Measurements from ENCODE around the gene MCF2L.
"Not testable (repeated sequence)": the region's sequence is repeated elsewhere in the genome, so short reads cannot be mapped to it uniquely, and the experiment has no call there.

MCF2L gene

DNA sequence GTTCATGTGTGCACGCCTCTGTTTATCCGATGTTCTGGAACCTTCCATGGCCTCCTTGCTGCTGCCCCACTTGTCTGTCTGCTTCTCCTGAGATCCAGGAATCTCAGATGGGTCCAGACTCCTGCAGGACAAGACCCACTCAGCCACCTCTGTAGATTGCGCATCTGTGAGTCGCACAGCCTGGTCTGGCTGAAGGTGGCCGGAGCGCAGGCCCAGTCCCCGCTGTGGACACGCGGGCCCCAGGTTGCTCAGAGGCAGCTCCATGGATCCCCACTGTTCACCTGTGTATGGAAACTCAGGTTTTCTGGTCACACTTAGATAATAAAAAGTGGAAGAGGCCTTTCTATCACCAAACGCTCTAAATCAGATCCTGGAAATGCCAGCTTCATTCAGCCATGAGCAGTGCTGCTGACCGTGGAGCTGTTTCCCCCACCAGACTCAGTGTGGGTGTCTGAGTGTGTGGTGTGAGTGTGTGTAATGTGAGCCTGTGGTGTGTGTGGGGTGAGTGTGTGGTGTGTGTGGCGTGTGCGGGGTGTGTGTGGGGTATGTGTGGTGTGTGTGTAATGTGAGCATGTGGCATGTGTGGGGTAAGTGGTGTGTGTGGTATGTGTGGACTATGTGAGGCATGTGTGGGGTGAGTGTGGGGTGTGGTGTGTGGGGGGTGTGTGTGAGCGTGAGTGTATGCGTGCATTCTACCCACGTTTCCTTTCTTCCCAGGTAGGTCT, 59.5 kb downstream of the MCF2L start:
- H3K4ac ChIP-seq (ENCODE audit: low read depth in 1 of 2, low read length in 2 of 2) = no peak overlapping the region
- no peaks in the 10 kb centered on the region for H3K9me3 ChIP-seq (ENCODE audit: control insufficient read depth, low read length)
- H3K27ac ChIP-seq (ENCODE audit: low read length, poor library complexity, severe bottlenecking) = no peak overlapping the region
- no peak overlapping the region for H2BK5ac ChIP-seq (ENCODE audit: low read depth, low read length, poor library complexity, severe bottlenecking)
- H3K18ac ChIP-seq (ENCODE audit: low read depth in 1 of 2, low read length in 2 of 2) = no peak overlapping the region
- no peak overlapping the region for H2BK15ac ChIP-seq (ENCODE audit: low read depth, poor library complexity, severe bottlenecking)
- H2AFZ ChIP-seq (ENCODE audit: low read depth, low read length) = no peak overlapping the region
- H3K36me3 ChIP-seq (ENCODE audit: control insufficient read depth in 1 of 2, insufficient read depth in 2 of 2, low read depth in 1 of 2, low read length in 2 of 2) = no peaks in the 10 kb centered on the region
- no peak overlapping the region for H3K23ac ChIP-seq (ENCODE audit: low read length in 2 of 2)
- H3K79me1 ChIP-seq (replicated peaks; ENCODE audit: low read length, poor library complexity, severe bottlenecking) = no peaks in the 10 kb centered on the region
- peaks cover 28 to 71% of the 10 kb centered on the region in 2 experiments for H3K27me3 ChIP-seq (ENCODE audit: control insufficient read depth in 1 of 2, insufficient read depth in 1 of 2, low read length in 2 of 2)
- peak overlapping the region in 1 of 2 experiments; percentile 24 for H3K4me3 ChIP-seq (ENCODE audit: insufficient read depth in 1 of 2, low read depth in 1 of 2, low read length in 2 of 2)
- no peak overlapping the region for H3K9ac ChIP-seq (ENCODE audit: low read length)
- peak overlapping the region; percentile 23 for H4K8ac ChIP-seq (ENCODE audit: low read length)
- no peak overlapping the region for H2AK5ac ChIP-seq (ENCODE audit: low read length, severe bottlenecking)
- H2BK12ac ChIP-seq (ENCODE audit: low read length in 2 of 2) = no peak overlapping the region
- H3K4me1 ChIP-seq (ENCODE audit: control insufficient read depth, insufficient read depth, low read depth, low read length) = peaks cover 4% of the 10 kb centered on the region
- H3K14ac ChIP-seq (ENCODE audit: low read length in 2 of 2) = no peak overlapping the region
- H2BK120ac ChIP-seq (ENCODE audit: low read depth, low read length) = no peak overlapping the region
- H3K4me2 ChIP-seq (ENCODE audit: low read length, poor library complexity, severe bottlenecking) = no peak overlapping the region
- 90% methylated on average over 14 of the region's 16 CpGs for WGBS
- no peak for DNase-seq
- H4K91ac ChIP-seq (ENCODE audit: low read length) = peak overlapping the region; percentile 65

DNA sequence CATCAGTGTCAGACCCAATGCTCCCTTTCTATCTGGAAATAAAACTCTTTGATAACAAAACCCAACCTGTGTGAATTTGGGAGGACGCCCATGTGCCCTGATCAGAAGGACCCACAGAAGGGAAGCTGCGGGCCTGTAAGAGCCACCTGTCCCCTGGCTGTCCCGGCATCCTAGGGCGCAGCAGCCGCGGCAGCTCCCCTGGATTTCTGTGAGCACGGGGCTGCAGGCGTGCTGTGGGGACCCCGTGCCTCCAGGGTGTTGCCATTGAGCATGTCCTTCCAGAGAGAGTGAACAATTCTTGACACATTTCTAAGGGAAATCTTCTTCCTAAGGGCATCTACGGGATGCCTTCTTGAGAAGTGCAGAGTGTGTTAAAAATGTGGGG, 60.0 kb downstream of the MCF2L start:
- no peak overlapping the region for H3K9ac ChIP-seq (ENCODE audit: low read length)
- no peak overlapping the region for H2BK120ac ChIP-seq (ENCODE audit: low read depth, low read length)
- no peak overlapping the region for H2AK5ac ChIP-seq (ENCODE audit: low read length, severe bottlenecking)
- no peak overlapping the region for H3K23ac ChIP-seq (ENCODE audit: low read length in 2 of 2)
- H4K91ac ChIP-seq (ENCODE audit: low read length) = no peak overlapping the region
- no peak overlapping the region for H2BK12ac ChIP-seq (ENCODE audit: low read length in 2 of 2)
- H2AFZ ChIP-seq (ENCODE audit: low read depth, low read length) = no peak overlapping the region
- no peak overlapping the region for H3K27ac ChIP-seq (ENCODE audit: low read length, poor library complexity, severe bottlenecking)
- no peak overlapping the region for H3K14ac ChIP-seq (ENCODE audit: low read length in 2 of 2)
- H3K9me3 ChIP-seq (ENCODE audit: control insufficient read depth, low read length) = no peaks in the 10 kb centered on the region
- H2BK15ac ChIP-seq (ENCODE audit: low read depth, poor library complexity, severe bottlenecking) = no peak overlapping the region
- H3K4me3 ChIP-seq (ENCODE audit: insufficient read depth in 1 of 2, low read depth in 1 of 2, low read length in 2 of 2) = no peak overlapping the region
- no peak overlapping the region for H3K4ac ChIP-seq (ENCODE audit: low read depth in 1 of 2, low read length in 2 of 2)
- H3K18ac ChIP-seq (ENCODE audit: low read depth in 1 of 2, low read length in 2 of 2) = no peak overlapping the region
- DNase-seq = no peak
- no peak overlapping the region for H3K4me2 ChIP-seq (ENCODE audit: low read length, poor library complexity, severe bottlenecking)
- H3K27me3 ChIP-seq (ENCODE audit: control insufficient read depth in 1 of 2, insufficient read depth in 1 of 2, low read length in 2 of 2) = peaks cover 23 to 65% of the 10 kb centered on the region in 2 experiments
- H3K4me1 ChIP-seq (ENCODE audit: control insufficient read depth, insufficient read depth, low read depth, low read length) = peaks cover 4% of the 10 kb centered on the region
- WGBS = 78% methylated on average over 9 of the region's 10 CpGs
- H2BK5ac ChIP-seq (ENCODE audit: low read depth, low read length, poor library complexity, severe bottlenecking) = no peak overlapping the region
- H3K79me1 ChIP-seq (replicated peaks; ENCODE audit: low read length, poor library complexity, severe bottlenecking) = no peaks in the 10 kb centered on the region
- H3K36me3 ChIP-seq (ENCODE audit: control insufficient read depth in 1 of 2, insufficient read depth in 2 of 2, low read depth in 1 of 2, low read length in 2 of 2) = no peaks in the 10 kb centered on the region
- no peak overlapping the region for H4K8ac ChIP-seq (ENCODE audit: low read length)

DNA sequence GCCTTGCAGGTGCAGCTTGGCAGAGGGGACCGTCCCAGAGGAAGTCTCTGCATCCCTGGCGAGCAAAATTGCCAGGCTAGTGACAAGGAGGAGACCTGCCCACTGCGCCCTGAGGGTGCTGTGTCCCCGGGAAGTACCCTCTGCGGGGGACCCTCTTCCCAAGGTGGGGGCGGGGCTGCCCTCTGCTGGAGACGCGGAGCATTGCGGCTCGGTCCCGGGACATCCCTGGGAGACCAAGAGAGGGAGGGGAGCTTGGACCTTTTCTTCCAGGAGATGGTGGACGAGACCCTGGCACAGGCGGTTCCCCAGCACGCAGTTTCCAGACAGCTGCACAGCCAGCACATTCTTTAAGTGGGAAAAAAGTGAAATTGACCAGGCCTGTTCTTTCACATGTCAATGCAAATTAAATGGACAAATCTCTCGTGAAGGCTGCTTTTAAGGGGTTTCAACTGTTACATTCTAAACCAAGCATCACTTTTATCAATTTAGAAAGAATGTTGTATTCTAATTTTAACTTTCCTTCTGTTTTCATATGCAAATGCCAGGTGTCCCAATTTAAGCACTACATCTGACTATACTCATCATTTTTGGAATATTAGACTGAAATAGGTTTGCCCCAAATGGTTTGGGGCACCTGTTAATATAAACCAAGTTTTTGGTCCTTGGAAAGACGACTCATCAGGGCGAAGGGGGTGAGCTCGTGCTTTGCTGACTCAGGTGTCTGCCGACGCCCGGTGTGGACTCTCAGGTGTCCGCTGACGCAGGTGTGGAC, 60.7 kb downstream of the MCF2L start:
- no peak overlapping the region for H4K91ac ChIP-seq (ENCODE audit: low read length)
- no peaks in the 10 kb centered on the region for H3K79me1 ChIP-seq (replicated peaks; ENCODE audit: low read length, poor library complexity, severe bottlenecking)
- H4K8ac ChIP-seq (ENCODE audit: low read length) = no peak overlapping the region
- H2AFZ ChIP-seq (ENCODE audit: low read depth, low read length) = no peak overlapping the region
- peak; percentile 8 for DNase-seq
- H3K9me3 ChIP-seq (ENCODE audit: control insufficient read depth, low read length) = no peaks in the 10 kb centered on the region
- no peak overlapping the region for H3K4me3 ChIP-seq (ENCODE audit: insufficient read depth in 1 of 2, low read depth in 1 of 2, low read length in 2 of 2)
- peaks cover 4% of the 10 kb centered on the region for H3K4me1 ChIP-seq (ENCODE audit: control insufficient read depth, insufficient read depth, low read depth, low read length)
- no peak overlapping the region for H3K4ac ChIP-seq (ENCODE audit: low read depth in 1 of 2, low read length in 2 of 2)
- no peak overlapping the region for H3K9ac ChIP-seq (ENCODE audit: low read length)
- no peaks in the 10 kb centered on the region for H3K36me3 ChIP-seq (ENCODE audit: control insufficient read depth in 1 of 2, insufficient read depth in 2 of 2, low read depth in 1 of 2, low read length in 2 of 2)
- H2AK5ac ChIP-seq (ENCODE audit: low read length, severe bottlenecking) = no peak overlapping the region
- H2BK120ac ChIP-seq (ENCODE audit: low read depth, low read length) = no peak overlapping the region
- no peak overlapping the region for H2BK5ac ChIP-seq (ENCODE audit: low read depth, low read length, poor library complexity, severe bottlenecking)
- H3K27ac ChIP-seq (ENCODE audit: low read length, poor library complexity, severe bottlenecking) = no peak overlapping the region
- no peak overlapping the region for H3K4me2 ChIP-seq (ENCODE audit: low read length, poor library complexity, severe bottlenecking)
- no peak overlapping the region for H3K23ac ChIP-seq (ENCODE audit: low read length in 2 of 2)
- no peak overlapping the region for H2BK12ac ChIP-seq (ENCODE audit: low read length in 2 of 2)
- H3K27me3 ChIP-seq (ENCODE audit: control insufficient read depth in 1 of 2, insufficient read depth in 1 of 2, low read length in 2 of 2) = peaks cover 22 to 59% of the 10 kb centered on the region in 2 experiments
- WGBS = 41% methylated on average over 23 of the region's 23 CpGs
- H2BK15ac ChIP-seq (ENCODE audit: low read depth, poor library complexity, severe bottlenecking) = no peak overlapping the region
- H3K18ac ChIP-seq (ENCODE audit: low read depth in 1 of 2, low read length in 2 of 2) = no peak overlapping the region
- no peak overlapping the region for H3K14ac ChIP-seq (ENCODE audit: low read length in 2 of 2)

DNA sequence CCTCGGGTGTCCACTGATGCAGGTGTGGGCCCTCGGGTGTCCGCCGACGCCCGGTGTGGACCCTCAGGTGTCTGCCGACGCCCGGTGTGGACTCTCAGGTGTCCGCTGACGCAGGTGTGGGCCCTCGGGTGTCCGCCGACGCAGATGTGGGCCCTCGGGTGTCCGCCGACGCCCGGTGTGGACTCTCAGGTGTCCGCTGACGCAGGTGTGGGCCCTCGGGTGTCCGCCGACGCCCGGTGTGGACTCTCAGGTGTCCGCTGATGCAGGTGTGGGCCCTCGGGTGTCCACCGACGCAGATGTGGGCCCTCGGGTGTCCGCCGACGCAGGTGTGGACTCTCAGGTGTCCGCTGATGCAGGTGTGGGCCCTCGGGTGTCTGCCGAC, 61.2 kb downstream of the MCF2L start:
- H3K36me3 ChIP-seq (ENCODE audit: control insufficient read depth in 1 of 2, insufficient read depth in 2 of 2, low read depth in 1 of 2, low read length in 2 of 2); DNase-seq; H3K9ac ChIP-seq (ENCODE audit: low read length); H3K4me1 ChIP-seq (ENCODE audit: control insufficient read depth, insufficient read depth, low read depth, low read length); H2BK120ac ChIP-seq (ENCODE audit: low read depth, low read length); H3K4me3 ChIP-seq (ENCODE audit: insufficient read depth in 1 of 2, low read depth in 1 of 2, low read length in 2 of 2); H2BK5ac ChIP-seq (ENCODE audit: low read depth, low read length, poor library complexity, severe bottlenecking); H4K91ac ChIP-seq (ENCODE audit: low read length); H3K4ac ChIP-seq (ENCODE audit: low read depth in 1 of 2, low read length in 2 of 2); H3K18ac ChIP-seq (ENCODE audit: low read depth in 1 of 2, low read length in 2 of 2); H3K14ac ChIP-seq (ENCODE audit: low read length in 2 of 2); H3K27ac ChIP-seq (ENCODE audit: low read length, poor library complexity, severe bottlenecking); H2BK15ac ChIP-seq (ENCODE audit: low read depth, poor library complexity, severe bottlenecking); H3K9me3 ChIP-seq (ENCODE audit: control insufficient read depth, low read length); H2BK12ac ChIP-seq (ENCODE audit: low read length in 2 of 2); H2AK5ac ChIP-seq (ENCODE audit: low read length, severe bottlenecking); H3K4me2 ChIP-seq (ENCODE audit: low read length, poor library complexity, severe bottlenecking); H3K79me1 ChIP-seq (replicated peaks; ENCODE audit: low read length, poor library complexity, severe bottlenecking); H2AFZ ChIP-seq (ENCODE audit: low read depth, low read length); H4K8ac ChIP-seq (ENCODE audit: low read length); H3K23ac ChIP-seq (ENCODE audit: low read length in 2 of 2): not testable (repeated sequence)
- H3K27me3 ChIP-seq (ENCODE audit: control insufficient read depth in 1 of 2, insufficient read depth in 1 of 2, low read length in 2 of 2) = peaks cover 22 to 59% of the 10 kb centered on the region in 2 experiments
- 94% methylated on average over 38 of the region's 38 CpGs for WGBS

All from mesenchymal stem cell (in vitro differentiated cells and primary cell).